ENCODE results near the gene MAGI1.

Gene MAGI1

GRCh38 chr3:65500398-65501306, 538.1 kb downstream of the MAGI1 start:
- peak; percentile 12 for DNase-seq

- peak; percentile 97 for DNase-seq
Measured at GRCh38 chr3:65497846-65498245, 540.9 kb downstream of the MAGI1 start.

GRCh38 chr3:65497236-65497635, 541.5 kb downstream of the MAGI1 start:
- DNase-seq, result peak; percentile 14

DNA sequence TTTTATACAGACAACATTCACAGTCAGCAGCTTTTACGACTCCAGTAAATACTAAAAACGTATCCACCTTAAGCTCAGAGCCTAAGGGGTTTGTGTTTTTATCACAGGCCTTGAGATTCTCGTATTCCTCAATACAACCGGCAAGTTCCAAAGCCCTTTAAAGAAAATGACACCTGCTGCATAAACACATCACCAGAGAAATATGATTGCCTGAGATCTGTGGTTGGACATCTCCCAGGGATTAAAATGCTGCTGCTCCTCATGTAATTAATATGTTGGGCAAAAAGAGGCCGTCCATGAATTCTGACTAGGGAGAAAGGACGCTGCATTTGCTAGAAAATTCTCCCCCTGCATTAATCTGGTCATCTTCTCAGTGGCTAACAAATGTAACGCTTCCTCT, 544.8 kb downstream of the MAGI1 start:
- no peak for DNase-seq

DNA sequence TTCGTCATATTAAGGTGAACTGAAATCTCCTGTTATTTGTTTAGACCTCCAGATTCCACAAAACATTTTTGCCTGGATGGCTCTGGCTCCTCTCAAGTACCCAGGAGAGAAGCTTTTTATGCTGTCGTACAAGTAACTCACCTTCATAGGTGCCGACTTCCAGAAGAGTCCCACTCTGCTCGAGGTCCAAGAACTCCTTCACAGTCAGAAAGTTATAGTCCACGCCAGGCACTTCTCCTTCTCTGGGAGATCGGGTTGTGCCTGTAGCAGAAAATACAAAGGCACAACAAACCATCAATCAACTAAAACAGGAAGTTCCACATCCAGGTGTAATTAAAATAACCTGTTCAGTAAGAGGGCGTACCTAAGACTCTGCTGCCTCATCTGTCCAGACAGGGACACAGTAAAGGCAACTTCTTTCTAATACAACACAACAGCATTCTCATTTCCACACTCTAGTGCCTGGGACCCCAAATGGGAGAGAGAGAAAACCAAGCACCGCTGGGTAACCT, 545.3 kb downstream of the MAGI1 start:
- DNase-seq, result peak; percentile 37

DNA sequence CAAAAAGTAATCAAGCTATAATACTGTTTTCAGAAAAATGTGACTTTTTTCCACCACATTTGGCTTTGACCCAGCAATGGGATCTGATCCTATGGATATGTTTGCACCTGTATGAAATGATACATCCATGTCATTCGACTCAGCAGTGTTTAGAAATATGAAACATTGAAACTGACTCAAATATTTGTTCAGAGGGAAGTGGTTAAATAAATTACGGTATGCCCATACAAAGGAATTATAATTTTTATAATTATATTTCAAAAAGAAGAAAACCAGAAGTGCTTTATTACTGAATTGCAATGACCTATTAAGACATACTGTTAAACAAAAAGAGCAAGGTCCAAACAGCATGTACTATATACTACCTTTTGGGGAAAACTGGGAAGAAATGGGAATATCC, 546.5 kb downstream of the MAGI1 start:
- DNase-seq, result no peak

- DNase-seq, result peak; percentile 96
Measured at GRCh38 chr3:65490114-65490513, 548.6 kb downstream of the MAGI1 start.

GRCh38 chr3:65489253-65489652, 549.5 kb downstream of the MAGI1 start:
- no peak for DNase-seq

DNA sequence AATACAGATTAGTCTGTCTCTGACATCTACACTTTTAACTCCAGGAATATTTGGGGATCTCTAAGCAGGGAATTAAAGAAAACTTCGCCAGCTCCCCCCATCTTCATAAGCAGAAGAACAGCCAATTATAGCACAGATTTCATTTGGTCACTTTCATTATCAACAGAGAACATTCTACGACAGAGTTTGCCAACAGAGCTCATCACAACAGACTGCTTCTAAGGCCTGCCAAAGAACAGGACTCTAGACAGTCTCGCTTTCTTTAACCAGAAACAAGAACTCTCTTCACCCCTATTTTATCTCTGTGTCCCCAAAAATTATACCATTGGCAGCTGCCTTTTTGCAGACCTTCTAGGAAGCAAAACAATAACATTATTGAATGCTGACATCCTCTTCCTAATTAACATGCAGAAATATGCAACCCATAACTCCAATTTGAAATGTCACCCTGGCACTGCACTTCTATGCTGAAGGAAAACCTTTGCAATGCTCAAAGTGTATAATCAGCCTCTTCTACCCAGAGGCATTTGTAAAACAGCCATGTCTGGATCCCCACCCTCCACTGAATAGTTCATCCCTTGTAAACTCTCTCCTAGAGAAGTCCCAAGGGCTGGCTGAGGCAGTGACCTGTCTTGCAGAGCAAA, 552.8 kb downstream of the MAGI1 start:
- DNase-seq, result no peak

DNA sequence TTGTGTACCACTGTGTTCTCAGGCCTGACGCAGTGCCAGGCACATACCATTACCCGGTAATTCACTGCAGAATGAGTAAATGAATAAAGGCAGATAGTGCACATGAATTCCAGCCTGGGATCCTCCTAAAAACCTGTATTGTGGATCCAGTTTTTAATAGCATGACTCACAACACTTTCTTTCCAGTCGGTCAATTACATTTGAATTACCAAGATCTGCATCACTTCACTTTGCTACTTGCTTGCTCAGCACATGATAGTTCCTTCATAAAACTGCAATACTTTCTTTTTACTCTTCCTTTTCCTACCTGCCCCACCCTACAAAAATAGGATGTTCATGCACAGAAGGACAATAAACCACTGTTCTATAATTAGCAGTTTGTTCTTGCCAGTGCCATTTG, 553.8 kb downstream of the MAGI1 start:
- no peak for DNase-seq

DNA sequence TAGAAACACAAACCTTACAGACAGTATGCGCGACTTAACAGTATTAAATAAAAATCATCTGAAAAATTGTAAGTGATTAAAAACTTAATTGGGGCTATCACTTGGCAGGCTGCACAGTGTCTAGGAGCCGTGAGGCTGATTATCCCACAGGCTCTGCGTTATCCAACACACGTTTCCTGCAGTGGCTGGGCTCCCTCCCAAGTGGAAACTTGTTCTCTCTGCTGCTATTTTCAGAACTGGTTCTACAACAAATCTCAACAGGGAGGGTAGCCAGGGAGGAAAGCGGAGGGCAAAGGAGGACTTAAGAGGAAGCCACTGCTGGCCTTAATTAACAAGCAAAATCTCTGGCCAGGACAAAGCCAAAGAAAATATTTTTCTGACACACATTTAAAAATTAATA, 555.2 kb downstream of the MAGI1 start:
- peak; percentile 17 for DNase-seq

GRCh38 chr3:65483011-65483410, 555.7 kb downstream of the MAGI1 start:
- DNase-seq, result no peak

DNA sequence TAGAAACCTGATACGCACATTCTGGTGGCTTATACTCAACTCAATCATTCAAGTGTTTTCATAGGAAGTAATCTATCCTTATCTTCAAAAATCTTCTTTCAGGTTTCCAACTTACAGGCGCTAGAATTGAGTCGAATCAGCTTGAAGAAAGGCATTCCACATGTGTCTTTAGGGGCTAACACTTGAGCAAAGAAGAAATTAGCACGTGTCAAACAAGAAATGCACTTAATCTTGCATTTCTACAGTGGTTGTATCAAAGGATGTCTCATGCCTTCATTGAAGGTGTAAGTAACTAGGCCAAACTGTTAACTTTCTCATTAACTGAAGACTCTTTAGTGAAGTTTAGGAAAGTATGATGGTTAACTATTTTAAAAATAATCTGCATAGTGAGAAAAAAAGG, 557.6 kb downstream of the MAGI1 start:
- DNase-seq, result no peak

DNA sequence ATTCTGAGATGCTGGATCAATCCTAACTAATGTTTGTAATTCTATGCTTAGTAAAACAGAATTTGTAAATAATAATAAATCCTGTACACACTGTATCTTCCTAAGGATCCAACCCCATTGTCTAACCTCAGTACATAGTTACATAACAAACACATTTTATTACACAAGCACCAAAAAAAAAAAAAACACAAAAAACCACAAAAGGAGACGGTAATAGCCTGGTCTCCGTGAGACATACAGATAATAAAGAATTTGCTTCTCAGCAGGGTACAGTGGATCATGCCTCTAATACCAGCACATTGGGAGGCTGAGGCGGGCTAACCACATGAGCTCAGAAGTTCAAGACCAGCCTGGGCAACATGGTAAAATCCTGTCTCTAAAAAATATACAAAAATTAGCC, 558.7 kb downstream of the MAGI1 start:
- DNase-seq, result no peak

- DNase-seq, result no peak
Measured at GRCh38 chr3:65478551-65479500, 559.9 kb downstream of the MAGI1 start.

- DNase-seq, result no peak
Measured at GRCh38 chr3:65473736-65474135, 565.0 kb downstream of the MAGI1 start.

GRCh38 chr3:65472501-65472900, 566.2 kb downstream of the MAGI1 start:
- DNase-seq, result no peak

- DNase-seq, result no peak
Measured at GRCh38 chr3:65466300-65466988, 572.3 kb downstream of the MAGI1 start.

DNA sequence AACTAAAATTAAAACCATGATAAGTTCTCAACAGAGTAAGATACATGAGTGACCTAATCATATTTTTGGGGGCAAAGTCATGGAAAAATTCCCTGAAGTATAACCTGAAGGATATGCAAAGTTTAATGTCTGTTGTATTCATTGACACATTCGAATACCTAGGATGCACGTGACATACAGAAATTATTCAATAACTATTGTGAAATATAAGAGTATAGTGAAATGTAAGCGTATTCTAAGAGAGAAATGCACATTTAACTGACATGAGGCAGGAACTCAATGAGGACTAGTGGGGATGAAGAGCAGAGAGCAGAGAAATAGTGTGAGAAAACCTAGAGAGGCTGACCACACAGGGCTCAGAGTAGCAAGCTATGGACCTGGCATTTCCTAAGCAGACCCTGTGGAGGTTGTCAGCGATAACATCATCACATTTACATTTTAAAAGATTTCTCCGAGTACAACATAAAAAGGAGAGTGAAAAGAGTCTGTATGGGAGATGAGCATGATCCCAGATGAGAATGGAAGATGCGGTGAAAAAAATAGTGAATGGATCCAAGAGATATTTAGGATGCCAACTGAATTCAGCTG, 588.8 kb downstream of the MAGI1 start:
- DNase-seq, result no peak

DNA sequence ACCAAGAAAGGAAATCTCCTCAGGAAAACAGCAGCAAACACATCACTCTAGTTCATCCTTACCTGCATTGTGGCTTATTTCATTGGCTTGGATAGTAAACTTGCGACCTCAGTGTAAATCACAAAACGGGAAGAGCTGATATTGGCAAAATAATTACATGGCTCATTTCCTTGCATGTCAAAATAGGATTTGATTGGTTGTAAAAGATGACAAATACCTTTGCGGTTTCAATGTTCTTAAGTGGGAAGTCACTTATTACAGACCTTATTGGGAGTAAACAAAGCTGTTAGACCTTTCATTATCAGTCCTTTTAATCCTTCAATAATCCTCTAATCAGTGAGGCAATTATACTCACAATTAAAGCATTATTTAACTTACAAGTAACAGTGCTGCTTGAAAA, 590.6 kb downstream of the MAGI1 start:
- DNase-seq, result peak; percentile 82

DNA sequence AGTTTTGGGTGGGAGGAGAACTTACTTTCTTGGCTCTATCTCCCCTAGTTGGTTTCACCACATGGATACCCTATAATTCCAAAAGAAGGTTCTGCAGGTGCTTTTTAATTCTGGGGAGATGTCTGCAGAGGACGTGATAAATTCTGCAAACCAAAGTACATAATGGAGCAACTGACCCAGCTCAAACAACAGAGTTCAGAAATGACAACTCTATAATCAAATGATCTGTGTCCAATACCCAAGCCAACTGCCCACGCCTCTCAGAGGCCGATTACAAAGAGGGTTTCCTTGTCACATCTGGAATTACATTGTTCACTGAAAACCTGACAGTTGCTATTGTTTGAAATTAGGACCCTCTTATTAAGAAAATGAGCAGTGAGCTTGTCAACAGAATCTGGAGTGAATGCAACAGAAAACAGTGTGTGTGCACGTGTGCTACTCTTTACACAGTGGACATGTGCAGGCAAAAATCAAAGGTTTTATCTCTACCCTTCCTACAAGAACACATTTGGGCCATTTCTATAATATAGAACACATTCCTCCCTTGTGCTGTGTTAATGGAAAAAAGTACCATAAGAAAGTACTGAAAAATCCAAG, 593.0 kb downstream of the MAGI1 start:
- peak; percentile 77 for DNase-seq

GRCh38 chr3:65444447-65444815, 594.3 kb downstream of the MAGI1 start:
- no peak for DNase-seq

All from NCI-H69 (cell line).